Peyer's patch (tissue), 4 donors: ENCODE results near the gene GINS2. TPM values are rescaled to one million over a fixed set of nuclear protein-coding genes. Genes with fewer than 3 reads are reported as not detected.
A peak's percentile ranks its signal among the peaks of the same experiment; 100 is the strongest.

Experiments used
- DNase-seq, 3 donors: peaks; one replicate each; pipeline ENCODE4 v3.0.0-alpha.2; 2017 to 2019
- H3K27ac ChIP-seq, 4 donors: fragments of 200-600 bp; sonication (generic); one replicate each; pipeline ENCODE4 v1.5.1; 2016 to 2019
- H3K27me3 ChIP-seq, 2 donors: fragments of 200-600 bp; sonication (generic); one replicate each; pipeline ENCODE4 v1.5.1; 2019
- H3K36me3 ChIP-seq, 3 donors: fragments of 200-600 bp; sonication (generic); one replicate each; pipeline ENCODE4 v1.5.1; 2016 to 2019
- H3K4me1 ChIP-seq, 4 donors: fragments of 200-600 bp; sonication (generic); one replicate each; pipeline ENCODE4 v1.5.1; 2016 to 2019
- H3K4me3 ChIP-seq, 4 donors: fragments of 200-600 bp; sonication (generic); 1 replicate in 3 of 4; 2 replicates in 1 of 4; pipeline ENCODE4 v1.5.1; 2016 to 2019; ENCODE audit warnings: mild to moderate bottlenecking in 1 of 4
- H3K9me3 ChIP-seq, 4 donors: fragments of 200-600 bp; sonication (generic); one replicate each; pipeline ENCODE4 v1.5.1; 2016 to 2019; ENCODE audit warnings: mild to moderate bottlenecking in 1 of 4
- CTCF ChIP-seq, 6 experiments: fragments of 450-650 bp in 4 of 6; fragments of 200-600 bp in 2 of 6; sonication (generic) in 1 of 6; IDR thresholded peaks; one replicate each; pipeline ENCODE4 v1.5.1; 2017 to 2019; ENCODE audit warnings: antibody characterized with exemption in 6 of 6, mild to moderate bottlenecking in 3 of 6, moderate library complexity in 1 of 6
- POLR2A ChIP-seq, 2 donors: fragments of 450-650 bp; IDR thresholded peaks; one replicate each; pipeline ENCODE4 v1.5.1; 2017; ENCODE audit warnings: antibody characterized with exemption in 2 of 2, mild to moderate bottlenecking in 2 of 2, moderate library complexity in 2 of 2
- total RNA-seq, 4 donors: library from RNA; depleted of rRNA; stranded (reverse); fragments of >200 nt; gene quantifications; one replicate each; pipeline ENCODE4 v1.1.0, GENCODE V29; 2016

The GINS2 gene
- total RNA-seq, 4 donors from 2014 or later = 2.9 to 10.7 (median 5.2) TPM

GRCh38 chr16:85661740-85662481 is 26.8 kb downstream of the GINS2 start:
- H3K27ac ChIP-seq = no peak overlapping the region
- no peaks in the 10 kb centered on the region for H3K9me3 ChIP-seq
- DNase-seq = peak in 1 of 3 donors; percentile 35
- peaks cover 0 to 98% (median 0%) of the 10 kb centered on the region in 3 donors for H3K36me3 ChIP-seq
- TF ChIP-seq CTCF (IDR thresholded peaks at IDR 0.05) (no peak), POLR2A (IDR thresholded peaks at IDR 0.05) (no peak)
- no peaks in the 10 kb centered on the region for H3K4me1 ChIP-seq
- H3K4me3 ChIP-seq = no peak overlapping the region
- H3K27me3 ChIP-seq = no peaks in the 10 kb centered on the region

- H3K4me3 ChIP-seq = no peak overlapping the region
- H3K27ac ChIP-seq = no peak overlapping the region
- DNase-seq = no peak
- H3K27me3 ChIP-seq = no peaks in the 10 kb centered on the region
- TF ChIP-seq POLR2A (IDR thresholded peaks at IDR 0.05) (no peak), CTCF (IDR thresholded peaks at IDR 0.05) (no peak)
- H3K4me1 ChIP-seq = no peaks in the 10 kb centered on the region
- H3K9me3 ChIP-seq = no peaks in the 10 kb centered on the region
- H3K36me3 ChIP-seq = peaks cover 0 to 98% (median 0%) of the 10 kb centered on the region in 3 donors
Observed at GRCh38 chr16:85660843-85661739, 27.7 kb downstream of the GINS2 start.

GRCh38 chr16:85659805-85660511 is 28.8 kb downstream of the GINS2 start:
- H3K36me3 ChIP-seq = peaks cover 0 to 98% (median 0%) of the 10 kb centered on the region in 3 donors

GRCh38 chr16:85659336-85659735 is 29.4 kb downstream of the GINS2 start:
- peaks cover 0 to 98% (median 0%) of the 10 kb centered on the region in 3 donors for H3K36me3 ChIP-seq
- no peak for TF ChIP-seq POLR2A (IDR thresholded peaks at IDR 0.05)
- no peak for TF ChIP-seq CTCF (IDR thresholded peaks at IDR 0.05)
- DNase-seq = no peak
- H3K9me3 ChIP-seq = no peaks in the 10 kb centered on the region
- no peak overlapping the region for H3K4me3 ChIP-seq
- no peak overlapping the region for H3K27ac ChIP-seq
- H3K4me1 ChIP-seq = no peaks in the 10 kb centered on the region
- no peaks in the 10 kb centered on the region for H3K27me3 ChIP-seq

More at GRCh38 chr16:85659805-85660511, 28.8 kb downstream of the GINS2 start:
- Histone ChIP-seq H3K9me3 (no peaks in the 10 kb centered on the region), H3K27ac (no peak overlapping the region), H3K4me1 (no peaks in the 10 kb centered on the region), H3K27me3 (no peaks in the 10 kb centered on the region), H3K4me3 (no peak overlapping the region)
- TF ChIP-seq CTCF (IDR thresholded peaks at IDR 0.05) = peak; percentile 60 to 89 (median 82)
- TF ChIP-seq POLR2A (IDR thresholded peaks at IDR 0.05) = no peak
- DNase-seq = peak; percentile 59 to 84 (median 77)
